H9 (cell line): ENCODE data around the gene SEMA4D. TPM values are rescaled to one million over a fixed set of nuclear protein-coding genes. Genes with fewer than 3 reads are reported as not detected.

Experiments
- DNase-seq: peaks from one replicate; pipeline ENCODE4 v3.0.0-alpha.2; 2017
- H2AFZ ChIP-seq: one replicate; pipeline ENCODE4 v1.6.1; 2013; ENCODE audit warnings: mild to moderate bottlenecking, low read length, control low read depth, moderate library complexity
- H2AK5ac ChIP-seq: 2 replicates; pipeline ENCODE4 v1.6.1; 2013; ENCODE audit warnings: low read length, control low read depth, mixed read lengths; ENCODE audit not compliant: insufficient read length
- H2BK120ac ChIP-seq: one replicate; pipeline ENCODE4 v1.6.1; 2013; ENCODE audit warnings: low read depth, mild to moderate bottlenecking, low read length, control low read depth, inconsistent platforms; ENCODE audit not compliant: poor library complexity, severe bottlenecking
- H2BK12ac ChIP-seq: 2 replicates; pipeline ENCODE4 v1.6.1; 2013; ENCODE audit warnings: low read length, control low read depth, mixed read lengths, low read depth; ENCODE audit not compliant: insufficient read length
- H2BK15ac ChIP-seq: 2 replicates; pipeline ENCODE4 v1.6.1; 2013; ENCODE audit warnings: low read depth, low read length, control low read depth
- H2BK20ac ChIP-seq: one replicate; pipeline ENCODE4 v1.6.1; 2013; ENCODE audit warnings: low read depth, mild to moderate bottlenecking, low read length, control low read depth, inconsistent platforms; ENCODE audit not compliant: poor library complexity, severe bottlenecking
- H2BK5ac ChIP-seq: 2 replicates; pipeline ENCODE4 v1.6.1; 2013; ENCODE audit warnings: low read length, control low read depth, mixed read lengths; ENCODE audit not compliant: insufficient read length
- H3K14ac ChIP-seq: 2 replicates; pipeline ENCODE4 v1.6.1; 2013; ENCODE audit warnings: low read length, control low read depth; ENCODE audit not compliant: insufficient read depth
- H3K18ac ChIP-seq: 2 replicates; pipeline ENCODE4 v1.6.1; 2013; ENCODE audit warnings: low read depth, mild to moderate bottlenecking, mixed read lengths, low read length, control low read depth; ENCODE audit not compliant: insufficient read length
- H3K23ac ChIP-seq: 2 replicates; pipeline ENCODE4 v1.6.1; 2013; ENCODE audit warnings: low read length, control low read depth, mixed read lengths, low read depth; ENCODE audit not compliant: insufficient read length
- H3K23me2 ChIP-seq: 2 replicates; pipeline ENCODE4 v1.6.1; 2013; ENCODE audit warnings: low read depth, mild to moderate bottlenecking, mixed read lengths, low read length, control low read depth; ENCODE audit not compliant: insufficient read length, poor library complexity, severe bottlenecking
- H3K27ac ChIP-seq: 2 replicates; pipeline ENCODE4 v1.5.1; 2013; ENCODE audit warnings: low read length, control low read depth, mixed read lengths, low read depth; ENCODE audit not compliant: insufficient read length
- H3K27me3 ChIP-seq: 2 replicates; pipeline ENCODE4 v1.6.1; 2013; ENCODE audit warnings: low read length, control low read depth, inconsistent platforms; ENCODE audit not compliant: insufficient read depth
- H3K4ac ChIP-seq: 2 replicates; pipeline ENCODE4 v1.6.1; 2013; ENCODE audit warnings: low read depth, mild to moderate bottlenecking, control low read depth, inconsistent platforms, low read length, moderate library complexity
- H3K4me1 ChIP-seq: 2 replicates; pipeline ENCODE4 v1.6.1; 2013; ENCODE audit warnings: low read length, control low read depth, inconsistent platforms; ENCODE audit not compliant: insufficient read depth
- H3K4me2 ChIP-seq: 2 replicates; pipeline ENCODE4 v1.6.1; 2013; ENCODE audit warnings: low read length, control low read depth, mixed read lengths; ENCODE audit not compliant: insufficient read length, insufficient read depth
- H3K56ac ChIP-seq: 2 replicates; pipeline ENCODE4 v1.6.1; 2013; ENCODE audit warnings: low read depth, mild to moderate bottlenecking, mixed read lengths, low read length, control low read depth; ENCODE audit not compliant: insufficient read length
- H3K79me1 ChIP-seq: 2 replicates; pipeline ENCODE4 v1.6.1; 2013; ENCODE audit warnings: low read depth, mild to moderate bottlenecking, moderate library complexity, low read length, control low read depth, inconsistent platforms; ENCODE audit not compliant: insufficient read depth, poor library complexity, severe bottlenecking
- H3K79me2 ChIP-seq: 2 replicates; pipeline ENCODE4 v1.6.1; 2013; ENCODE audit warnings: low read length, control low read depth, inconsistent platforms; ENCODE audit not compliant: insufficient read depth
- H3K9ac ChIP-seq: 2 replicates; pipeline ENCODE4 v1.6.1; 2013; ENCODE audit warnings: low read length, control low read depth, mixed read lengths; ENCODE audit not compliant: insufficient read length; ENCODE audit errors: extremely low read depth
- H3K9me3 ChIP-seq: one replicate; pipeline ENCODE4 v1.6.1; 2013; ENCODE audit warnings: low read depth, low read length, inconsistent platforms; ENCODE audit not compliant: control insufficient read depth
- H3T11ph ChIP-seq: one replicate; pipeline ENCODE4 v1.6.1; 2013; ENCODE audit warnings: mild to moderate bottlenecking, low read length, control low read depth, inconsistent platforms
- H4K20me1 ChIP-seq: one replicate; pipeline ENCODE4 v1.6.1; 2013; ENCODE audit not compliant: control insufficient read depth, insufficient read length, insufficient read depth
- H4K5ac ChIP-seq: 2 replicates; pipeline ENCODE4 v1.6.1; 2013; ENCODE audit warnings: low read depth, mild to moderate bottlenecking, mixed read lengths, low read length, control low read depth; ENCODE audit not compliant: insufficient read length
- H4K8ac ChIP-seq: replicated peaks from 2 replicates; pipeline ENCODE4 v1.6.1; 2013; ENCODE audit warnings: low read length, control low read depth, mixed read lengths, low read depth; ENCODE audit not compliant: insufficient read length
- H4K91ac ChIP-seq: 2 replicates; pipeline ENCODE4 v1.6.1; 2013; ENCODE audit warnings: low read depth, mild to moderate bottlenecking, moderate library complexity, mixed read lengths, low read length, control low read depth; ENCODE audit not compliant: insufficient read length
- H3K27ac Mint-ChIP-seq, 3 experiments: 2 replicates in 2 of 3; 3 replicates in 1 of 3; pipeline ENCODE4 v1.8.0; 2020 to 2021; ENCODE audit warnings: mixed read lengths in 3 of 3, mild to moderate bottlenecking in 1 of 3, moderate library complexity in 1 of 3
- H3K27me3 Mint-ChIP-seq: 2 replicates; pipeline ENCODE4 v1.8.0; 2021; ENCODE audit warnings: low read depth, mild to moderate bottlenecking, moderate library complexity, mixed read lengths
- H3K36me3 Mint-ChIP-seq, 3 experiments: 2 replicates in 2 of 3; 3 replicates in 1 of 3; pipeline ENCODE4 v1.8.0; 2020 to 2021; ENCODE audit warnings: low read depth in 3 of 3, mixed read lengths in 3 of 3; ENCODE audit not compliant: insufficient read depth in 1 of 3
- H3K4me1 Mint-ChIP-seq, 2 experiments: 2 replicates each; pipeline ENCODE4 v1.8.0; 2020; ENCODE audit warnings: mixed read lengths in 2 of 2
- H3K4me3 Mint-ChIP-seq, 2 experiments: 2 replicates in 1 of 2; 3 replicates in 1 of 2; pipeline ENCODE4 v1.8.0; 2020 to 2021; ENCODE audit warnings: mild to moderate bottlenecking in 2 of 2, mixed read lengths in 2 of 2, moderate library complexity in 1 of 2
- H3K9me3 Mint-ChIP-seq, 2 experiments: 2 replicates in 1 of 2; 3 replicates in 1 of 2; pipeline ENCODE4 v1.8.0; 2020; ENCODE audit warnings: mild to moderate bottlenecking in 2 of 2, mixed read lengths in 2 of 2, moderate library complexity in 1 of 2
- CTCF ChIP-seq: fragments of 200-600 bp; sonication (generic); conservative IDR thresholded peaks from 3 replicates; pipeline ENCODE4 v1.8.0; 2021; ENCODE audit warnings: antibody characterized with exemption, mild to moderate bottlenecking
- WGBS: extraction: QIAGEN DNeasy Blood & Tissue Kit; methylation state at CpG from one replicate; pipeline ENCODE4 v1.1.7; 2013; ENCODE audit warnings: missing lambda C conversion rate, low lambda C conversion rate, mixed read lengths; ENCODE audit not compliant: insufficient read length; ENCODE audit errors: extremely low coverage; 5-methylcytosine and 5-hydroxymethylcytosine counted together
- total RNA-seq: library from RNA; stranded (reverse); gene quantifications from 2 replicates; pipeline ENCODE4 v1.2.1, GENCODE V29; 2021

The SEMA4D gene
- total RNA-seq, 1 experiment from 2014 or later = 47.2 TPM

GRCh38 chr9:89476546-89476945, 21.4 kb downstream of the SEMA4D start:
- no peak overlapping the region for H4K91ac ChIP-seq
- H2BK12ac ChIP-seq = no peak overlapping the region
- no peak overlapping the region for H2BK20ac ChIP-seq
- H4K8ac ChIP-seq = no peak overlapping the region
- no CpG with 5 or more reads among the region's 7 CpGs for WGBS
- no peak overlapping the region for H3K14ac ChIP-seq
- no peaks in the 10 kb centered on the region for H3K79me1 ChIP-seq
- Mint-ChIP-seq H3K9me3 (0 out of 5 replicates have a peak, but pooled peaks cover 0 to 2% of the 10 kb centered on the region in 2 experiments), H3K4me3 (no peak overlapping the region), H3K27ac (peak overlapping the region in 2 of 3 experiments; percentile 44 to 54; a peak in 2 of 7 replicates), H3K27me3 (no peaks in the 10 kb centered on the region), H3K4me1 (peaks cover 17 to 18% of the 10 kb centered on the region in 2 experiments), H3K36me3 (peaks cover 17 to 38% (median 35%) of the 10 kb centered on the region in 3 experiments)
- H3K9ac ChIP-seq = no peak overlapping the region
- no peaks in the 10 kb centered on the region for H3K23me2 ChIP-seq
- no peak overlapping the region for H3K56ac ChIP-seq
- no peaks in the 10 kb centered on the region for H3K9me3 ChIP-seq
- no peak overlapping the region for H2BK5ac ChIP-seq
- H2BK15ac ChIP-seq = no peak overlapping the region
- H3T11ph ChIP-seq = no peak overlapping the region
- no peak overlapping the region for H3K4me2 ChIP-seq
- H3K27ac ChIP-seq = no peak overlapping the region
- H2AFZ ChIP-seq = no peak overlapping the region
- no peak overlapping the region for H3K4ac ChIP-seq
- no peaks in the 10 kb centered on the region for H4K20me1 ChIP-seq
- H3K27me3 ChIP-seq = no peaks in the 10 kb centered on the region
- no peak overlapping the region for H2BK120ac ChIP-seq
- no peak overlapping the region for H3K18ac ChIP-seq
- DNase-seq = no peak
- no peak for TF ChIP-seq CTCF
- no peak overlapping the region for H4K5ac ChIP-seq
- peaks cover 9% of the 10 kb centered on the region; the same call in 1 of the 2 replicates for H3K79me2 ChIP-seq
- no peak overlapping the region for H3K23ac ChIP-seq
- H2AK5ac ChIP-seq = no peak overlapping the region
- peaks cover 5% of the 10 kb centered on the region; the same call in 1 of the 2 replicates for H3K4me1 ChIP-seq
